GM12891 (cell line): Measurements from ENCODE around the gene RFX3.

ENCODE experiments used
- POLR2A ChIP-seq: IDR thresholded peaks from 2 replicates; pipeline ENCODE4 v1.6.1; 2011; ENCODE audit warnings: low read depth, low read length, control low read depth
- POLR2AphosphoS5 ChIP-seq: IDR thresholded peaks from 2 replicates; pipeline ENCODE4 v1.6.1; 2011; ENCODE audit warnings: low read depth, low read length, control low read depth
- TAF1 ChIP-seq: IDR thresholded peaks from 2 replicates; pipeline ENCODE4 v1.6.1; 2011; ENCODE audit warnings: low read depth, low read length, control low read depth

DNA sequence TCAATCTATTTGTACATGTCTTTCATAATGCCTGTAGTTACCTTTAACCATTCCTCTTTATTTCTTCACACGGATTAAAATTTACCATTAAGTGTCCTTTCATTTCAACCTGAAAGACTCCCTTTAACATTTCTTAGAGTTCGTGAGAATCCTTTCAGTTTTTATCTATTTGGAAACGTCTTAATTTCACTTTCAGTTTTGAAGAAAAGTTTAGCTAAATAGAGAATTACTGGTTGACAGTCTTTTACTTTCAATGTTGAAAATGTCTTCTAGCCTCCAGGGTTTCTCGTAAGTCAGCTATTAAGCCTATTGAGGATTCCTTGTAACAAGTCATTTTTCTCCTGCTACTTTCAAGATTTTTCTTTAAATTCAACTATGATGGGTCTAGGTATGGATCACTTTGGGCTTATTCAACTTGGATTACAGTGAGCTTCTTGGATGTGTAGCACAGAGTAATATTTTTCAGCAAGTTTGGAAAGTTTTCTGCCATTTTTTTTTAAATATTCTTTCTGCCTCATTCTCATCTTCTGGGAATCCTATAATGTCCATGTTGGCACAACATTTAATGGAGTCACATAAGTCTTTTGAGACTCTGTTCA, 48.5 kb downstream of the RFX3 start:
- no peak for TF ChIP-seq POLR2A
- TF ChIP-seq POLR2AphosphoS5, result no peak
- TF ChIP-seq TAF1, result no peak
